Measurements from ENCODE around the gene CSTPP1.

GRCh38 chr11:47071341-47071740 lies 134.8 kb downstream of the CSTPP1 start:
- TF ChIP-seq, protein P1, sequence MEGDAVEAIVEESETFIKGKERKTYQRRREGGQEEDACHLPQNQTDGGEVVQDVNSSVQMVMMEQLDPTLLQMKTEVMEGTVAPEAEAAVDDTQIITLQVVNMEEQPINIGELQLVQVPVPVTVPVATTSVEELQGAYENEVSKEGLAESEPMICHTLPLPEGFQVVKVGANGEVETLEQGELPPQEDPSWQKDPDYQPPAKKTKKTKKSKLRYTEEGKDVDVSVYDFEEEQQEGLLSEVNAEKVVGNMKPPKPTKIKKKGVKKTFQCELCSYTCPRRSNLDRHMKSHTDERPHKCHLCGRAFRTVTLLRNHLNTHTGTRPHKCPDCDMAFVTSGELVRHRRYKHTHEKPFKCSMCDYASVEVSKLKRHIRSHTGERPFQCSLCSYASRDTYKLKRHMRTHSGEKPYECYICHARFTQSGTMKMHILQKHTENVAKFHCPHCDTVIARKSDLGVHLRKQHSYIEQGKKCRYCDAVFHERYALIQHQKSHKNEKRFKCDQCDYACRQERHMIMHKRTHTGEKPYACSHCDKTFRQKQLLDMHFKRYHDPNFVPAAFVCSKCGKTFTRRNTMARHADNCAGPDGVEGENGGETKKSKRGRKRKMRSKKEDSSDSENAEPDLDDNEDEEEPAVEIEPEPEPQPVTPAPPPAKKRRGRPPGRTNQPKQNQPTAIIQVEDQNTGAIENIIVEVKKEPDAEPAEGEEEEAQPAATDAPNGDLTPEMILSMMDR (IDR thresholded peaks at IDR 0.05), result no peak
- TF ChIP-seq POLR2A (IDR thresholded peaks at IDR 0.05), result no peak
